HG03469 (cell line): ENCODE data around the gene AK8.

Experiments
- ATAC-seq: cut with Tn5 transposase; IDR thresholded peaks from one replicate; pipeline ENCODE4 v1.9.1; 2021; ENCODE audit warnings: mild to moderate bottlenecking, moderate library complexity, moderate number of reproducible peaks; ENCODE audit not compliant: unreplicated experiment

The AK8 gene

DNA sequence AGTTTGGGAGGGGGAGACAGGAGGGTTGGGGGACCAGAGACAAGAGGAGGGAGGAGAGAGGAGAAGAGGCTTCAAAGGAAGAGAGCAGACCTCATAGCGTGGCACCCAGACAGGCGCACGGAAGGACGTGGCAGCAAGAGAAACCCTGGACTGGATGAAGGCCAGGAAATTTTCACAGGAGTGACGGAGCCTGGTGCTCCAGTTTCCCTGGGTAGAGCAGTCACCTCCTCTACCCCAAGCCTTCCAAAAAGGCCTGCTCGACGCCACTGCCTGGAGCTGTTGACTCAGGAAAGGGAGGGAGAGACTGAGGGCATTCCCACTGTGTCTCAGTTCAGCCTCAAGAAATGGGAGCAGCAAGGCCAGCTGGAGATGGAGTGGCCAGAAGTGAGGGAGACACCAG is 19.3 kb downstream of the AK8 start:
- no peak for ATAC-seq

DNA sequence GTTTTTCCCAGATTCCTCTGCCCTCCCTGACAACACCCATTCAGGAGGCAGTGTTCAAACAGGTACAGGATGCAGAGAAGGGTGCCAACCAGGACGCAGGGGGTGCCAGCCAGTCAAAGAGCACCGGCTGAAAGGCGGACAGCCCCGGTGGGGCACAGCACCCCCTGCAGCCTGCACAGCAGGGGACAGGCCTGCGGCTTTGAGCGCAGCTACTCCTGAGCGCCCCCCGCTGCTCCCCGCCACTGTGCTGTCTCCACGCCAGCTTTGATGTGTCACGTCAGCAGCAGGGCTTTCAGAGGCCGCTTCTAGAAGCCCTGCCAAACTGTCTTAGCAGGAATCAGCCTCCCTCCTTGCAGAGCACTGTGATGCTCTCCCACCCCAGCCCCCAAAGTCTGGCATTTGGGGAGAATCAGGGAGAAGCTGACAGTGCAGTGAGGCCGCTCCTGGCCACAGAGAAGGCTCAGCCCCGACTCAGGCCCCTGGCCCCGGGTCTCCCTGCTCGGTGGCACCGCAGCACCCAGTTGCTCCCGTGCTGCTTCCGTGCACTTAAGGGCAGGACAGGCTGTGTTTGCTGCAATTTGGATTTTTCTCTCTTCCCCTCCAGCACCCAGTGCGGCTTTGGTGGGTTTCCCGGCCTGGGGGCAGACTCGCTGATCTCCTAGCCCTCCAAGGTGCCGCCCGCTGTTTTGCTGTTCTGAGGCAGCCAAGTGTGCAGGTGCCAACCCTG is 20.3 kb downstream of the AK8 start:
- ATAC-seq = no peak

DNA sequence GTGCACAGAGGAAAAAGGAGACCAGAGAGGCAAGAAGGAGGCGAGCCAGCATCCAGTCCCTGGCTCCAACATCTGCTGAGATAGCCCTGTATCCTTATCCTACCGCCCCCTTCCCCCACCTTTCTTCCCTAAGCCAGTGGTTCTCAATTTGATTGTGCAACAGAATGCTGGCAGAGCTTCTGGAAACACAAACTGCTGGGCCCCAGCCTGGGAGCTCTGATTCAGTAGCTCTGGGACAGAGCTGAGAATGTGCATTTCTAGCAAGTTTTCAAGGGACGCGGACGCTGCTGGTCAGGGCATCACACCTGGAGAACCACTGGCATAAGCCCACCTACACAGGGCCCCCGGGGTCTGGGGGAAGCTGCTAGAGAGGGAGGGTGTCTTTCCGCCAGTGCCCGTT is 21.1 kb downstream of the AK8 start:
- no peak for ATAC-seq

DNA sequence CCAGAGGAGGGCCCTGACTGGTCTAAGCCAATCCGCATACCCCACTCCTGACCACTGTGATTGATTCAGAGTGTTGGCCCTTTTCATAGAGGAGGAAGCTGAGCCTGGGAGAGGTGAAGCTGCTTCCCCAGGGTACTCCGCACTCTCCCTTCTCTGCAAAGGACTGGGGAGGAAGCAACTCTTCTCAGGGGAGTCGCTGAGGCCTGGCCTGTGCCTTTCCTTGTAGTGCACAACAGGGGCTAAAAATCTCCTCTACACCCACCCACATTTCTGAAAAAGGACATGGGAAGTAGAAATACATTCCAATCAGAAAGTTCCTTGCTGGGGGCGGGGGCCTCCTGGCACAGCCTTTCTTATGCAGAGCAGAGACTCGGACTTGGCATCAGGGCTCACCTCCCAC is 22.2 kb downstream of the AK8 start:
- ATAC-seq = no peak

DNA sequence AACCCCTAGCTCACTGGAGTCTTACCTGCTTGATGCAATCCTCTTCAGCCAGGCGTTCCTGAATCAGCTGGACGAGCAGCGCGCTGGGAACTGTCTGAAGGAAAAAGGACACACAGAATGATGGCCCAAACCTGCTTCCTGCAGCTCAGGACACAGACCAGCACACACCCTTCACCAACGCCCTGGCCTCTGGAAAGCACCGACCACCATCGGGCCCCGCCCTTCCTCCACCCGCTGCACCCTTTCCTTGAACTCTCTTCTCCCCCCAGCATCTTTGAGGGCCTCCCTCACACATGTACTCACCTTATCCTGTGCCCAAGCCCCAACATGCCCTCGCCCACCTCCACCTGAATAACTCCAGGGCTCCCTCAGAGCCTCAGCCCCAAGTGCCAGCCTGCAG is 23.3 kb downstream of the AK8 start:
- ATAC-seq = no peak

DNA sequence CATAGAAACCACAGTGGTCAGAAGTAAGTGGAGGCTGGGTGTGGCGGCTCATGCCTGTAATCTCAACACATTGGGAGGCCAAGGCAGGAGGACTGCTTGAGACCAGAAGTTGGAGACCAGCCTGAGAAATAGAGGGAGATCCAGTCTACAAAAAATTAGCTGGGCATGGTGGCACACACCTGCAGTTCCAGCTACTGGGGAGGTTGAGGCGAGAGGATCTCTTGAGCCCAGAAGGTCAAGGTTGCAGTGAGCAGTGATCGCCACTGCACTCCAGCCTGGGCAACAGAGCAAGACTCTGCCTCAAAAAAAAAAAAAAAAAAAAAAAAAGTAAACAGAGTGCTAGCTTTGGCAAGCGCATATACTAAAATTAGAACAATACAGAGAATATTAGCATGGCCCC is 24.6 kb downstream of the AK8 start:
- ATAC-seq = no peak

DNA sequence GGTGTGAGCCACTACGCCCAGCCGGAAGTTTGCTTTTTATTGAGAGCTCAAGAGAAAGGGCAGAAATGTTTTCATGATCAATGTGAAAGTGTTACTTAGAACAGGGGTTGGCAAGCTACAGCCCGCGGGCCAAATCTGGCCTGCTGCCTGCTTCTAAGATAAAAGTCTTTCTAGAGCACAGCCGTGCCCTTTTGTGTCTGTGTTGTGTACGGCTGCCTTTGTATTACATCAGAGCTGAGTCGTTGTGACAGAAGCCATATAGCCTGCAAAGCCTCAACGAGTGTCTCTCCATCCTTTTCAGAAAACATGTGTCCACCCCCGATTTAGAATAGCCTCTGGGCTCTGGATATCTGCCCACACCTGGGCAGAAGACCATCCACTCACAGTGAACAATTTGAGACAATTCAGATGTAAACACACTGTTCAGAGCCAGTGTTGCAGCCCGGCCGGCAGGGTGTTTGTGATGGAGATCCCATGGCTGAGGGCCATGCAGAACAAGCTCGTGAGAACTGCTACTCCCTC is 28.8 kb downstream of the AK8 start:
- ATAC-seq = no peak

DNA sequence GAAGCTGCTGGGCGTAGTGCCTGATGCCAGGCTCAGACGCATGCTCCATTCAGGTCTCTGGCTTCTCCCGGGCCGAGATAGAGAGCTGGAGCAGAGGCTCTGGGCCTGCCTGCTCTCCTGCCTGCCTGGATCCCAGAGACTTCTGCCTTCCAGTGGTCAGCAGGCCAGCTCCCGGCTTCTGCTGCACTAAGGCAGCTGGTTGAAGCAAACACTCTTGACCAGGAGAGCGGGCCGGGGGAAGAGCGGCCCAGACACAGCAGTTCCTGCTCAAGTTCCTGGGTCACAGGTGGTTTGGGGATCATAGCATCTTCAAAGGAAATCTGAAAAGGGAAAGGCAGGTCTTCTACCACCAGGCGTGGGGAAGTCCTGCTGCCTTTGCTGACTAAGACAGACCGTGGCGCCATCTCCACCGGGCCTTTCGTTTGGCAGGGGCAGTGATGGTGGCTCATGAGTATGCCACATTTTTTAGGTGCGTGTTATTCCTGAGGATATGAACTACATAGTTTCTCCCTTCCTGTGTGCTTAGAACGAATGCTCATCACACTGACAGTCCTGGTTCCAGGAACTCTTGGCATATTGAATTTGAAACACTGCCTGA is 31.1 kb downstream of the AK8 start:
- ATAC-seq = no peak

DNA sequence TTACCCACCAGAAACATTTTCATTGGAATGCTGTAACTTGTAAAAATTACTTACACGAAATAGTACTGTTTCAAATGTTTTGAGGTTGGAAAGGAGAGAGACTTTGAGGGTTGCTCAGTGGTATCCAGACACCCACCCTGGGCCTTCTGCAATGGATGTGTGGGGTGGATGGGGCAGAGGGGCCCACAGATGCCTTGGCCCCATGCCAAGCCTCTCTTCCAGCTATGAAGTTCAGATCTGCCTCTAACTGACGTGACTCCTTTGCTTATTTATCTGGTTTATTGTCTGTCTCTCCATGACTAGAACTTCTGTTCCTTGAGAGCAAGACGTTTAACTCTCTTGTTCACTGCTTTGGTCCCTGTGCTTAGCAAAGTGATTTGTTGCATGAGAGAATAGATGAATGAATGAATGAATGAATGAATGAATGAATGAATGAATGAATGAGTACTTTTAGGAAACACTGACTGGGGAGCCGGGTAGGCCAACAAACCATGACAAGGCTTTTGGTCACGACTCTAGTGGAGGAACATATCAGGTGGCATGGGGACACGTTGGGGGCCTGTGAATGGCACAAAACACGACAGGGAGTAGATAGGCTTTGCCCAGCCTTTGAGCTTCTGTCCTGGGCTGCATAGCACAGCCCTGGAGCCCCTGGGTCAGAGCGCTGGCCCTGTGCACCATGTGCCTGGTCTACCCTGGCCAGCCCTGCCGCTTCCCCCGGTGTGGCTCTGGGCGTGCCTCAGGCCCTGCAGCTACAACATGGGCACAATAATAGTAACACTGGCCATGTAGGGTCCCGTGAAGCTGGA is 31.8 kb downstream of the AK8 start:
- ATAC-seq = no peak

DNA sequence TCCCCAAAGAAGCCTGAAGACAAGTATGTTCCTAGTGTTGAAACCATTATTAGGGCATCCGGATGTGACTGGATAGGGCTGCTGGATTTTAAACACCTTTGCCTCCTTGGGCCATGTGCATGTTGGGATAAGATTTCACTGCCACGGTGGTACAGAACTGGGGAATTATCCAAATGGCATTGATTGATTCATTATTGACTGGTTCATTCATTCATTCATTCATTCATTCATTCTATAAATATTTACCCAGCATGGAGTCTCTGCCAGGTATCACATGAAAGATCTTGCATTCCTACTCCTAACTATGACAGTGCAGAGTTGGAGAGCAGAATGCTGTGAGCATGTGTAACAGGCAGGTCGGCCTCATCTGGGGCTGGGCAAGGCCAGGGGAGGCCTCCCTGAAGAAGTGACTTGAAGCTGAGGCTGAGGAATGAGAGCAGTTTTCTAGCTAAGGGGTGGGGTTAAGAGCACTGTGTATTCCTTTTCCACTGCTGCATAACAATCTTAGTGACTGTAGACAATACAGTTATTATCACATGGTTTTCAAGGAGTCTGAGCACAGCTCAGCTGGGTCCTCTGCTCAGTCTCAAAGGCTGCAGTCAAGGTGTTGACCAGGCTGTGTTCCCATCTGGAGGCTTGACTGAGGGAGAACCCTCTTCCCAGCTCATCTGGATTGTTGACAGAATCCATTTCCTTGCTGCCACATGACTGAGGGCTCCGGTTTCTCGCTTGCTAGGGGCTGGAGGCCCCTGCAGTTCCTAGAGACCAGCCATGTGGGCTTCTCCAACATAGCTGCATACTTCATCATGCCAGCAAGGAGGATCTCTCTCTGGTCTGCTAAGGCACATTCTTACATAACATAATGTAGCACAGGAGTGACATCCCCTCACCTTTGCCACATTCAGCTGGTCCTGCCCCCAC is 35.7 kb downstream of the AK8 start:
- ATAC-seq = no peak

DNA sequence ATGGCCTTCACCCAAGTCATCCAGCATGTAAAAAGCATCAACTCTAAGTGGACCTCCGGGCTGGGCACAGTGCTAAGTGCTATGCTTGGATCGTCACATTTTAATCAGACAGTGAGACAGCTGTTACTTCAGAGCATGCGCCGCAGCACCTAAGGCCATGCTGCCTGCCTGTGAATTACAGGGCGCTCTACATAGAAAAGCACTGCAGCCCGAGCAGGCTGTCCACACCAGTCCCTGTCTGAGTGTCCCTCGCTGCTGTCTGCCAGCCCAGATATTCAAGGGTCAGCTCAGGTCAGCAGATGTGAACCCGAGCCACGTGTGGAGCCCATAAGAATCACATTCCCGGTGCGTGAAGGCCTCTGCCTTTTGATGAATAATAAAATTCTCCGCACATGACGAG is 37.1 kb downstream of the AK8 start:
- no peak for ATAC-seq

DNA sequence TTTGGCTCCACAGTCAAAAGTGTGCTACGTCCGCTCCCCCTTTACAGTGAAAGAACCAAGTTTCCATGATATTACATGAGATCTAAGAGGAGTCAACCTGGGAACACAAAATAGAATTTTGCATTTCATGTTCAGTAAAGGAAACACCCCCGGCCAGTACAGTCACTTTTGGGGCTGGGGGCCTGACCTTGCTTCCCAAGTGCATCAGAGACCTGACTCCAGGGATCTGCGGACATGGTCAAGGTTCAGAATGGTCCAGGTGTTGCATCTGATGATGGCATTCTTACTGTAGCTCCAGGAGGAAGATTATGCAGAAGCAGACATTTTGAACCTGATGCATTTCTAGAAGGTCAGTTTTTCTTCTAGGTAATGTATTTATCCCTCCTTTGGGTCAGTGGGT is 39.8 kb downstream of the AK8 start:
- ATAC-seq = no peak

DNA sequence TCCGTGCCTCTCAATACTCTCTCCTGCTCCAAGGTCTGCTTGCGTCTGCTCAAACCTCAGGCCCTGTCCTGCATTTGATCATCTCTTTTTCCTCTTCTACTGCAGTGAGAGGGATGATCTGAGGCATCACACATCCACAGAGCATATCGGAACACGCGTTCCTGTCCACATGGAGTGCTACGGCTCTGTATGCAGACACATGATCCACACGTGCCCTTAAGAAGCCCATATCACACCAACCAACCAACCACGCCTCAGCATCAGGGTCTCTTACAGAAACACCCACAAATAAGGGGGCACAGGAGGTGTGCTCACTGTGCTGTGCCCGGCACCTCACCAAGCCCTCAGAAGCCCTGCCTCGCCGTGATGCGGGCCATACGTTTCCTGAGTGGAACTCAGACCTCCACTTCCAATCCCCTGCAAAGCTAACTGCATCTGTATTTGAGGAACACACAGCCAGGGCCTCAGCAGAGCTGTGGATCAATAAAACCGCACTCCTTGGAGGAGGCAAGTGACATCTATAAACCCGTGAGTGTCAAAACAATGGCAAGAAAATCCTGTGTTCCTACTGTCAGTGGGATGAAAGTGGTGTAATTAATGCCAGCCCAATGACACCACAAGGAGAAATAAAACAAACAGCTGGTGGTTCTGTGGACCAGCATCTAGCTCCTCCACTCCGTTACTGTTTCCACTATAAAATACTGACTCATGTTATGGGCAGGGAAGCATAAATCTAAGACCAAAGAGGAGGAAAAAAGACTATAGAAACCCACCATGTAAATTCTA is 40.4 kb downstream of the AK8 start:
- ATAC-seq = no peak

DNA sequence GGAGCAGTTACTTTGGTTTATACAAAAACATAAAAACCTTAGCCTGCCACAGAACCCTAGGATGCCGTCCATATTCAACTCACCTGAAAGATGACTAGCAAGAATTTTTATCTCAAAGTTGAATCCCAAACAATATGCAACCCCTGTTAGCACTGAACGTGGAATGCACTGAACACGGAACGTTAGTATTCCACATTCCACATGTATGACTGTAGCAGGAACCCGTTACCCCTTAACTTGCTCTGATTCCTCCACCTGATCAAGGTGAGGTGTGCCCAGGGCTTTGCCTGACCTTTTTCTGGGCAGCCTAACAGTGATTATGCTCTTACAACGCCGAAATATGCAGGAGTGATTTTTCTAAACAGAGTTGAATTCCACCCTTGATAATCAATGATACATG is 43.7 kb downstream of the AK8 start:
- no peak for ATAC-seq

DNA sequence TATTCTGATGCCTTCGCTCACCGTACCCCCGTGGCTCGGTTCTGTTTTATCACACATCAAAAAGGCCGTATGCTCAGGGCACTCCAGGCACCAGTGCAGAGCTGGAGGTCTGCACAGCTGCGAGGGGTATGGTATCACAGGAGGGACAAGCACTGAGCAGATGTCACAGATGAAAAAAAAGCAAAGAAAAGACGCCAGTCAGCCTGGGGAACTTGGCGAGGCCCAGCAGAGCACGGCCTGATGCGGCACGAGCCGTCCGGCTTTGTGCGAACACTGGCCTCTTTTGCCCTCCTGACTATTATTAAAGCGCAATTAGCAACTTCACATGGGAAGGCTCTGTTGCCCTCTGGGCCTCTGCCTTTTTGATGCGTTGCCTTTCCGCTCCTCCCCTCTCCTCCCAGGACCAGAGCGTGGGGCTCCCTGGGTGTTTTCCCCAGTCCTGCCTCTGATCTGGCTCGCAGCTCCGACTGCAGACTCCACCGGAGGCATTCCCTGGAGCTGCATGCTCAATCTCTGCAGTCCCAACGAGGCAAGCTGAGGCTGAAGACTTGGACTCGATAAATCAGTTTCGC is 44.4 kb downstream of the AK8 start:
- ATAC-seq = no peak

DNA sequence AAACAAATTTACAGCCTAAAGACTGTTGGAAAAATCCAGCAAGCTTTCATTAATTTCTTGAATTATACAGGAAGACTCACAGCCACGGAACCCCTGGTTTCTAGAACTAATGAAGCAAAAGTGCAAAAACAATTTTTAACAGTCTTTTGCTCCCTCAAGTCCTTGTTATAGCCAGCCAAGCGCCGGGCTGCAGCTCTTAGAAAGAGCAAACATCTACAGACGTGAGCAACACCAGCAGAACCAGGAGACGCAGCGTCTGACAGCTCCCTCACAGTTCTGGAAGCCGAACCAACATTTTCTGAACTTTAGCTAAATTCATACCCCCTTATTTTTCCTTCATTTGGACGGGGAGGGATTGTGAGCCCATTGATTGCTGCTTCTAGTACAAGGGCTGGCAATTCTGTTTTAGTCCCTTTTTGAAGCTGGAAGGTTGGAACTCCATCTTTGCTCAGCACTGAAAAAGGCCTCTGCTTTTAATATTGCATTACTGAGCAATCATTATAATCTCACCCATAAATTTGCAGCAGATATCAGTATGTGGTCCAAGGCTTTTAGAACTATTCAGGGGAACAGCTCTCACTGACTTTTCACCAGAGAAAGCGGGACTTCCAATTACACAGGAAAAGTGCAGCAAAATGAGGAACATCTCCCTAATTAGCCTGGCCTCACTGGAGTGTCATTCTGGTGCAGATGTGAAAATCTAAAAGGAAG is 45.8 kb downstream of the AK8 start:
- ATAC-seq = no peak

DNA sequence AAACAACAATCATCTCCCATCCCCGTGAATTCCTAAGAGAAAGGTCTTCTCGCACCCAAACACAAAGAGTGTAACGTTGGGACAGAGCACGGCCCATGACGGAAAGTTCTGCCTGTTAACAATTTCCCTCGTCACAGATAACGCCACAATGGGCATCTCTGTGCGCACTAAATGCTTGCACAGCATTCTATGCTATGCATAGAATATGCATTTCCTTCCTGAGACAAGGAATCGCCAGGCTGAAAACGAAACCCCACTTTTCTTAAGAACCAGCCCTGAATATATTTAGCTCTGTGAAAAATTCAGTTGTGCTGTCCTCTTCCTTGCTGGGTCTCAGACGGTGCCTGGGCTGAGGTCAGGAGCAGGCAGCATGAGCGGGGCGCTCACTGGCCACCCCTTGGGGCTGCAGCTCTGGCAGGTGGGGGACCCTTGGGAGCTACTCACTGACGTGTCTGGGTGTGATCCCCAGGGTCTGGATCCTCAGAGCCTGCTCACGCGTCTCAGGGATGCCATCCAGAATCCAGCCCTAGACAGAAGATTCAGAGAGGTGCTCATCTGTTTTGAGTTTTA is 49.8 kb downstream of the AK8 start:
- no peak for ATAC-seq

DNA sequence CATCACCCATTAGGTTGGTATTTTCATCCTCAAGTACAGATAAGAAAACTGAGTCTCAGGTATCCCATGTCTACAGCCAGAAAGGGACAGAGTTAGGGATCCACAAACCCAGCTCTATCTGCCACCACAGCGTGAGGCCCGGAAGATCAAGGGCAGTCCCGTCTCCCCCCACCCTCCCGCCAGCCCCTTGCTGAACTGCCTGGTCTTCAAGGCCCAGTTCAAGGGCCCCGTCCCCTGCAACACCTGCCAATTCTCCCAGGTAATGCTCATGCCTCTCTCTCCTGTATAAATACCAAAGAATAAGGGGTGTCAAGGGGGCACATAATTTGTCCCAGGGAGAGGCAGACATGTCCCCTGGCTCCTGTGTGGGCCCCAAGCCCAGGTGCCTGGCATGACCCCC is 50.7 kb downstream of the AK8 start:
- no peak for ATAC-seq
